Measurements from ENCODE around the gene CCKAR. TPM values are rescaled to one million over a fixed set of nuclear protein-coding genes. Genes with fewer than 3 reads are reported as not detected.
A peak's percentile ranks its signal among the peaks of the same experiment; 100 is the strongest.

CCKAR gene
- total RNA-seq, 4 donors from 2014 or later, result 0.27 to 0.79 TPM; not detected in 2

GRCh38 chr4:26441771-26442170 is 48.5 kb downstream of the CCKAR start:
- no peak overlapping the region for H3K4me3 ChIP-seq
- H3K36me3 ChIP-seq, result no peaks in the 10 kb centered on the region
- intact Hi-C loops (cut with DNase I; ENCODE audit: low total_unique reads), result no loop called here
- no peak for DNase-seq
- no peaks in the 10 kb centered on the region for H3K27me3 ChIP-seq
- WGBS, 2 donors (ENCODE audit: low coverage in 1 of 2), result 96 to 100% methylated on average over 3 to 5 of the region's 5 CpGs
- peaks cover 0 to 7% (median 0%) of the 10 kb centered on the region in 4 donors for H3K4me1 ChIP-seq
- TF ChIP-seq POLR2AphosphoS5 (IDR thresholded peaks at IDR 0.05) (no peak), CTCF (IDR thresholded peaks at IDR 0.05) (no peak), EP300 (IDR thresholded peaks at IDR 0.05; ENCODE audit: low read depth) (no peak), POLR2A (IDR thresholded peaks at IDR 0.05) (no peak)
- in situ Hi-C loops (cut with MboI; ENCODE audit: low pct_ligation_motif_present in 1 of 4, low pct_unique_long_range_greater_than_20kb in 1 of 4, low sequenced_read_pairs in 3 of 4), result no loop called here
- H3K9me3 ChIP-seq, result no peaks in the 10 kb centered on the region
- H3K27ac ChIP-seq, result peak overlapping the region in 1 of 4 donors; percentile 5

DNA sequence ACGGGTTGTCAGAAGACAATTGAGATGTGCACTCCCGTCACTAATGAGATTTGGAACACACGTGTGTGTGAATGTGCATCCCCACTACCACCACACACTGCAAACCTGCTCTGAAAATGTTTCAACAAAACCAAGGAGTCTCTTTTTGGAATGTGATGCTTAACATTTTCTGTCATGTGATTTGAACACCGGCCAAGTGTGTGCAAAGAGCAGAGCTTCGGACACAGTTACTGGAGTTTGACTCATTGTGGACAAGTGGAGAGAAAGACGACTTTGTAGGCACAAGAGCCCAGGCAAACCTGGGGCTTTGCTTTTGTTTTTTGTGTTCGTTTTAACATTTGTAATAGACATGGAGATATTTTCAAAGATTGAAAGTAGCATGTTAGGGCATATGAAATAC is 49.2 kb downstream of the CCKAR start:
- Histone ChIP-seq H3K27ac (peak overlapping the region in 1 of 4 donors; percentile 43), H3K9me3 (no peaks in the 10 kb centered on the region), H3K4me3 (no peak overlapping the region), H3K4me1 (peaks cover 0 to 7% (median 0%) of the 10 kb centered on the region in 4 donors), H3K36me3 (no peaks in the 10 kb centered on the region), H3K27me3 (no peaks in the 10 kb centered on the region)
- 54 to 62% methylated on average over 7 of the region's 7 CpGs for WGBS, 2 donors (ENCODE audit: low coverage in 1 of 2)
- DNase-seq, result no peak
- intact Hi-C loops (cut with DNase I; ENCODE audit: low total_unique reads), result no loop called here
- TF ChIP-seq CTCF (IDR thresholded peaks at IDR 0.05), result no peak
- TF ChIP-seq POLR2AphosphoS5 (IDR thresholded peaks at IDR 0.05), result no peak
- no peak for TF ChIP-seq POLR2A (IDR thresholded peaks at IDR 0.05)
- TF ChIP-seq EP300 (IDR thresholded peaks at IDR 0.05; ENCODE audit: low read depth), result no peak
- in situ Hi-C loops (cut with MboI; ENCODE audit: low pct_ligation_motif_present in 1 of 4, low pct_unique_long_range_greater_than_20kb in 1 of 4, low sequenced_read_pairs in 3 of 4), result no loop called here

DNA sequence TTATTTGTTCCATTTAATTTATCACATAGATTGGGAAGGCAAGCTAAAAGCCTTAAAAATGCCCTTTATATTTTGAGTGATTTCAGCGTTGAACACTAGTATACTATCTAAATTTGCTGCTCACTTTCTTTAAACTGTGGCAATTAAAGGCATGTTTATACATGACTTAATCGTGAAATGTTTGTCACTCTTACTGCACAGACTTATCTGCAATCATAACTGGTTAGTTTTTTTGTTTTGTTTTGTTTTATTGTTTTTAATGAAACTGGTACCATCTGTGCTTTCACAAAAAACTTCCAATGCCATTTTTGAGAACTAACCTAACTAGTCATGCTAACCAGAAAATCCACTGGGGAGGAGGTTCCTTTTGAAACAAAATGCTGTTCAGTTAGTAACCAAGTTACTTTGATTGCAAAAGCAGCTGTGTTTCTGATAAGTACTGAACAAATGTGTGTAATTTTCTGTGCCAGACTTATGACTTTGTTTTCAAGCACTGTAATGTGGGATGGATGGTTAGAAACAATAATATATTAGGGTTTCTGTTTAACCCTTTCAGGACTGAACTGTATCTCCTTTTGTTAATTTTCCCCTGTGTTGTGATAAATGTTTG is 56.1 kb downstream of the CCKAR start:
- H3K9me3 ChIP-seq, result no peaks in the 10 kb centered on the region
- WGBS, 2 donors (ENCODE audit: low coverage in 1 of 2), result 59 to 60% methylated on average over 2 of the region's 2 CpGs
- H3K36me3 ChIP-seq, result peaks cover 0 to 18% (median 5%) of the 10 kb centered on the region in 4 donors
- peak overlapping the region in 1 of 4 donors; percentile 13 for H3K27ac ChIP-seq
- no peaks in the 10 kb centered on the region for H3K27me3 ChIP-seq
- in situ Hi-C loops (cut with MboI; ENCODE audit: low pct_ligation_motif_present in 1 of 4, low pct_unique_long_range_greater_than_20kb in 1 of 4, low sequenced_read_pairs in 3 of 4), result no loop called here
- DNase-seq, result no peak
- H3K4me3 ChIP-seq, result no peak overlapping the region
- peaks cover 0 to 19% (median 3%) of the 10 kb centered on the region in 4 donors for H3K4me1 ChIP-seq
- intact Hi-C loops (cut with DNase I; ENCODE audit: low total_unique reads), result no loop called here
- TF ChIP-seq POLR2A (IDR thresholded peaks at IDR 0.05) (no peak), EP300 (IDR thresholded peaks at IDR 0.05; ENCODE audit: low read depth) (no peak), POLR2AphosphoS5 (IDR thresholded peaks at IDR 0.05) (no peak)

DNA sequence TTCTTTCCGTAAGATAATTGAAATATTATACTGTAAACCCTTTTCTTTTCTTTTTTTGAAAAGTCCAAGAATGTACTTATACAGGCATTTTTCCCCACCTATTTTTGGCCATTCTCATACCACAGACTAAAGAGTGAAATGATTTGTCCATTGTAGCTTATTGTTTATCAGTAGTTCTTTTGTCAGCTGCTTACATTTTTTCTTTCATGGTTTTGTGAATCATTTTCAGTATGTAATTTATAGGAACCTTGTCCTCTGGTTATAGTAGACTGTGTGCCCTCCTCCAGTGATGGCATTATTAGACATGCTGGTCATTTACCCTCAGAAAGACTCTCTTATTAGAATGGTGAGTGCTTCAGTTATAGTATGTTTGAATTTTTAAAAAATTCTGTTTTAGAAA is 56.7 kb downstream of the CCKAR start:
- H3K36me3 ChIP-seq, result peaks cover 0 to 18% (median 7%) of the 10 kb centered on the region in 4 donors
- no peak overlapping the region for H3K4me3 ChIP-seq
- H3K27ac ChIP-seq, result peak overlapping the region in 1 of 4 donors; percentile 13
- 81 to 95% methylated on average over 1 of the region's 1 CpG for WGBS, 2 donors (ENCODE audit: low coverage in 1 of 2)
- H3K27me3 ChIP-seq, result no peaks in the 10 kb centered on the region
- DNase-seq, result no peak
- H3K4me1 ChIP-seq, result peaks cover 0 to 19% (median 3%) of the 10 kb centered on the region in 4 donors
- in situ Hi-C loops (cut with MboI; ENCODE audit: low pct_ligation_motif_present in 1 of 4, low pct_unique_long_range_greater_than_20kb in 1 of 4, low sequenced_read_pairs in 3 of 4) (no loop called here), intact Hi-C loops (cut with DNase I; ENCODE audit: low total_unique reads) (no loop called here)
- H3K9me3 ChIP-seq, result no peaks in the 10 kb centered on the region
- no peak for TF ChIP-seq EP300 (IDR thresholded peaks at IDR 0.05; ENCODE audit: low read depth)
- no peak for TF ChIP-seq CTCF (IDR thresholded peaks at IDR 0.05)
- TF ChIP-seq POLR2AphosphoS5 (IDR thresholded peaks at IDR 0.05), result no peak
- no peak for TF ChIP-seq POLR2A (IDR thresholded peaks at IDR 0.05)

Measured in transverse colon (tissue), 4 donors.